ENCODE results near the gene AGER. TPM values are rescaled to one million over a fixed set of nuclear protein-coding genes. Genes with fewer than 3 reads are reported as not detected.

AGER gene
- total and polyA plus RNA-seq, 9 of the 15 experiments (the other 6 are each of a cell fraction or from before 2014, with no cell fraction given) = 1.2 to 11.5 (median 4.1) TPM

DNA sequence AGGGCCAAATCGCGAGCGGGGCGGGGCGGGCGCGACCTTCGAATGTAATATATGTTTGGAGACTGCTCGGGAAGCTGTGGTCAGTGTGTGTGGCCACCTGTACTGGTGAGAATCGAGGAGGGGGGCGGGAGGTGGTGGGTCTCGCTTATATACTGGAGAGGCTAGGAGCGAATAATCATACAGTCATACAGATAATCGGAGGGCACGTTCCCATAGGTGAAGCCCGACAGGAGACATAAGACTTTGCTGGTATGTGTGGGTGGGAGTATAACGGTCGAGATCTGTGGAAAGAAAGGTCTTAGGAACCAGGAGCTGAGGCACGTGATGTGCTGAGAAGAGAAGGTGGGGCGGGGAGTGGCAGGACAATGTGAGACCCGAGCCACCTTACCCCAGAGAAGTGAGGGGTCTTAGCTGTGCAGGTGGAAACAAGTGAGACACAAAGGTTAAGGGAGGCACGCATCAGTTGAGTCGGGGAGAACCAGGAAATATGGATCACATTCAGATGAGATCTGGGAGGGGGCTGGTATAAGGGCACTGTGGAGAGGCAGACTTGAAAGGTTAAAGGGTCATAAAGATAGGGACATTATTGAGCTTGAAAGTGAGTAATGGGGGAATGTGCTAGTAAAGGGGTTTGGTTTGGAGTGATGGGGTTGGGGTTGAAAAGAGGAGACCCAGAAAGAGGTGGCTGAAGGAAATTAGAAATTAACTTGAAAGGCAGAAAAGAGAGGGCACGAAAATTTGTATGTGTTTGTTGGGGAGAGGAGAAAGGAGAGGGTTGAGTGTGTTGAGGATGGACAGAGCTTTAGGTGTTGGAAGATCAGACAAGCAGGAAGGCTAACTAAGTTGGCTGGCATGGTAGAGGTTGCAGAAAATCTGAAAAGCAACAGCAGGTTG lies 5.3 kb downstream of the AGER start (continued):
- TF ChIP-seq, protein P1, sequence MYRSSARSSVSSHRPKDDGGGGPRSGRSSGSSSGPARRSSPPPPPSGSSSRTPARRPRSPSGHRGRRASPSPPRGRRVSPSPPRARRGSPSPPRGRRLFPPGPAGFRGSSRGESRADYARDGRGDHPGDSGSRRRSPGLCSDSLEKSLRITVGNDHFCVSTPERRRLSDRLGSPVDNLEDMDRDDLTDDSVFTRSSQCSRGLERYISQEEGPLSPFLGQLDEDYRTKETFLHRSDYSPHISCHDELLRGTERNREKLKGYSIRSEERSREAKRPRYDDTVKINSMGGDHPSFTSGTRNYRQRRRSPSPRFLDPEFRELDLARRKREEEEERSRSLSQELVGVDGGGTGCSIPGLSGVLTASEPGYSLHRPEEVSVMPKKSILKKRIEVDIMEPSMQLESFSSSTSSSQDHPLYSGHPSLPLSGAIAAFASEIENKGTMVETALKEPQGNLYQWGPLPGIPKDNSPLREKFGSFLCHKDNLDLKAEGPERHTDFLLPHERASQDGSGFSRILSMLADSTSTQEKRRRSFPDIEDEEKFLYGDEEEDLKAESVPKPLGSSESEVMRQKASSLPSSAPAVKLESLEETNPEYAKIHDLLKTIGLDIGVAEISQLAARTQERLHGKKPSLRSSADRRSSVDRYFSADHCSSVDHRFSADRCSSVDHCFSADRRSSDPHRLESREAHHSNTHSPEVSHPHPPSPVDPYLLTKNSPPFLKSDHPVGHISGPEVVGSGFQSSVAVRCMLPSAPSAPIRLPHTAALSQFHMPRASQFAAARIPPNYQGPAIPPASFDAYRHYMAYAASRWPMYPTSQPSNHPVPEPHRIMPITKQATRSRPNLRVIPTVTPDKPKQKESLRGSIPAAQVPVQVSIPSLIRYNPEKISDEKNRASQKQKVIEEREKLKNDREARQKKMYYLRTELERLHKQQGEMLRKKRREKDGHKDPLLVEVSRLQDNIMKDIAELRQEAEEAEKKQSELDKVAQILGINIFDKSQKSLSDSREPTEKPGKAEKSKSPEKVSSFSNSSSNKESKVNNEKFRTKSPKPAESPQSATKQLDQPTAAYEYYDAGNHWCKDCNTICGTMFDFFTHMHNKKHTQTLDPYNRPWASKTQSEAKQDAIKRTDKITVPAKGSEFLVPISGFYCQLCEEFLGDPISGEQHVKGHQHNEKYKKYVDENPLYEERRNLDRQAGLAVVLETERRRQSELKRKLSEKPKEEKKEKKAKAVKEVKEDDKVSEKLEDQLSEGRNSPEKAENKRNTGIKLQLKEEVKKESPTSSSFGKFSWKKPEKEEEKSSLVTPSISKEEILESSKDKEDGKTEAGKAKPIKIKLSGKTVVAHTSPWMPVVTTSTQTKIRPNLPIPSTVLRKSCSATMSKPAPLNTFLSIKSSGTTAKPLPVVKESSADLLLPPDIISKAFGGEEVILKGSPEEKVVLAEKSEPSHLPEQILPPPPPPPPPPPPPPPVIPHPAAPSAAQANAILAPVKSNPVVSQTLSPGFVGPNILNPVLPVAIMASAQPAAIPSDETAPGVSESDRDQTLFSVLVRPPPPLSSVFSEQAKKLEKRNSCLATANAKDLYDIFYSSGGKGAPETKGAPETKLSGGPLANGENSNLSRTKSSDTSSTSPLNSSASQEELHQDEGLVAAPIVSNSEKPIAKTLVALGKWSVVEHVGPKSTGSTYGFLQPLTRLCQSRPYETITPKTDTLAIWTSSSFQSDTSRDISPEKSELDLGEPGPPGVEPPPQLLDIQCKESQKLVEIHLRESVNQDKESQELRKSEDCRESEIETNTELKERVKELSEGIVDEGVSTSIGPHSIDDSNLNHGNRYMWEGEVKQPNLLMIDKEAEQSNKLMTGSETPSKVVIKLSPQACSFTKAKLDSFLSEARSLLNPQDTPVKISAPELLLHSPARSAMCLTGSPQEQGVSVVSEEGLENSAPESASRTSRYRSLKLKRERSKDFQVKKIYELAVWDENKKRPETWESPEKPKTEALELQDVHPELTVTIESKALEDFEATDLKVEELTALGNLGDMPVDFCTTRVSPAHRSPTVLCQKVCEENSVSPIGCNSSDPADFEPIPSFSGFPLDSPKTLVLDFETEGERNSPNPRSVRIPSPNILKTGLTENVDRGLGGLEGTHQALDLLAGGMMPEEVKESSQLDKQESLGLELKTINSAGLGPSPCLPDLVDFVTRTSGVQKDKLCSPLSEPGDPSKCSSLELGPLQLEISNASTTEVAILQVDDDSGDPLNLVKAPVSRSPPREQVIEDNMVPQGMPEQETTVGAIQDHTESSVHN (IDR thresholded peaks at IDR 0.05; ENCODE audit: borderline replicate concordance in 1 of 2, low read depth in 1 of 2) = no peak
- TF ChIP-seq ZNF57 (CRISPR knock-in tag; IDR thresholded peaks at IDR 0.05) = peak; percentile 64; the same call in 1 of the 2 replicates
- peak; percentile 62; the same call in 1 of the 2 replicates for TF ChIP-seq ZBTB7A (IDR thresholded peaks at IDR 0.05; ENCODE audit: borderline replicate concordance, control insufficient read depth, low read depth, low read length)
- no peak for TF ChIP-seq SMAD3 (CRISPR knock-in tag; conservative IDR thresholded peaks at IDR 0.05)
- peak; percentile 38 for TF ChIP-seq SUPT5H (IDR thresholded peaks at IDR 0.05)
- TF ChIP-seq MCM3 (IDR thresholded peaks at IDR 0.05) = no peak
- TF ChIP-seq NR1H2 (CRISPR knock-in tag; IDR thresholded peaks at IDR 0.05) = 0 out of 2 replicates have a peak, but pooled peaks have one; percentile 52
- TF ChIP-seq, protein P2, sequence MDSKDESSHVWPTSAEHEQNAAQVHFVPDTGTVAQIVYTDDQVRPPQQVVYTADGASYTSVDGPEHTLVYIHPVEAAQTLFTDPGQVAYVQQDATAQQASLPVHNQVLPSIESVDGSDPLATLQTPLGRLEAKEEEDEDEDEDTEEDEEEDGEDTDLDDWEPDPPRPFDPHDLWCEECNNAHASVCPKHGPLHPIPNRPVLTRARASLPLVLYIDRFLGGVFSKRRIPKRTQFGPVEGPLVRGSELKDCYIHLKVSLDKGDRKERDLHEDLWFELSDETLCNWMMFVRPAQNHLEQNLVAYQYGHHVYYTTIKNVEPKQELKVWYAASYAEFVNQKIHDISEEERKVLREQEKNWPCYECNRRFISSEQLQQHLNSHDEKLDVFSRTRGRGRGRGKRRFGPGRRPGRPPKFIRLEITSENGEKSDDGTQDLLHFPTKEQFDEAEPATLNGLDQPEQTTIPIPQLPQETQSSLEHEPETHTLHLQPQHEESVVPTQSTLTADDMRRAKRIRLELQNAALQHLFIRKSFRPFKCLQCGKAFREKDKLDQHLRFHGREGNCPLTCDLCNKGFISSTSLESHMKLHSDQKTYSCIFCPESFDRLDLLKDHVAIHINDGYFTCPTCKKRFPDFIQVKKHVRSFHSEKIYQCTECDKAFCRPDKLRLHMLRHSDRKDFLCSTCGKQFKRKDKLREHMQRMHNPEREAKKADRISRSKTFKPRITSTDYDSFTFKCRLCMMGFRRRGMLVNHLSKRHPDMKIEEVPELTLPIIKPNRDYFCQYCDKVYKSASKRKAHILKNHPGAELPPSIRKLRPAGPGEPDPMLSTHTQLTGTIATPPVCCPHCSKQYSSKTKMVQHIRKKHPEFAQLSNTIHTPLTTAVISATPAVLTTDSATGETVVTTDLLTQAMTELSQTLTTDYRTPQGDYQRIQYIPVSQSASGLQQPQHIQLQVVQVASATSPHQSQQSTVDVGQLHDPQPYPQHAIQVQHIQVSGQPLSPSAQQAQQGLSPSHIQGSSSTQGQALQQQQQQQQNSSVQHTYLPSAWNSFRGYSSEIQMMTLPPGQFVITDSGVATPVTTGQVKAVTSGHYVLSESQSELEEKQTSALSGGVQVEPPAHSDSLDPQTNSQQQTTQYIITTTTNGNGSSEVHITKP (IDR thresholded peaks at IDR 0.05; ENCODE audit: partially characterized antibody) = peak; percentile 6
- no peak for TF ChIP-seq ZNF3 (CRISPR knock-in tag; IDR thresholded peaks at IDR 0.05)
- TF ChIP-seq HMG20A (CRISPR knock-in tag; conservative IDR thresholded peaks at IDR 0.05) = 0 out of 2 replicates have a peak, but pooled peaks have one; percentile 19
- TF ChIP-seq, protein P3, sequence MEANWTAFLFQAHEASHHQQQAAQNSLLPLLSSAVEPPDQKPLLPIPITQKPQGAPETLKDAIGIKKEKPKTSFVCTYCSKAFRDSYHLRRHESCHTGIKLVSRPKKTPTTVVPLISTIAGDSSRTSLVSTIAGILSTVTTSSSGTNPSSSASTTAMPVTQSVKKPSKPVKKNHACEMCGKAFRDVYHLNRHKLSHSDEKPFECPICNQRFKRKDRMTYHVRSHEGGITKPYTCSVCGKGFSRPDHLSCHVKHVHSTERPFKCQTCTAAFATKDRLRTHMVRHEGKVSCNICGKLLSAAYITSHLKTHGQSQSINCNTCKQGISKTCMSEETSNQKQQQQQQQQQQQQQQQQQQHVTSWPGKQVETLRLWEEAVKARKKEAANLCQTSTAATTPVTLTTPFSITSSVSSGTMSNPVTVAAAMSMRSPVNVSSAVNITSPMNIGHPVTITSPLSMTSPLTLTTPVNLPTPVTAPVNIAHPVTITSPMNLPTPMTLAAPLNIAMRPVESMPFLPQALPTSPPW (CRISPR knock-in tag; IDR thresholded peaks at IDR 0.05) = peak; percentile 4; the same call in 1 of the 2 replicates
- no peak for TF ChIP-seq ZNF695 (CRISPR knock-in tag; IDR thresholded peaks at IDR 0.05)
- 0 out of 2 replicates have a peak, but pooled peaks have one; percentile 27 for TF ChIP-seq MXI1 (IDR thresholded peaks at IDR 0.05; ENCODE audit: low read depth, low read length)
